Measurements from ENCODE around the gene PSAP.

PSAP gene

GRCh38 chr10:71766717-71767419, 84.2 kb downstream of the PSAP start:
- no peak for DNase-seq (ENCODE audit: low spot score)
